Heart left ventricle (tissue), 13 donors: ENCODE results near the gene MEGF11.

Source experiments
- POLR2A ChIP-seq, 2 donors: fragments of 450-650 bp; IDR thresholded peaks; one replicate each; pipeline ENCODE4 v1.6.1; 2017; ENCODE audit warnings: antibody characterized with exemption in 2 of 2, mild to moderate bottlenecking in 2 of 2, moderate library complexity in 2 of 2
- TF ChIP-seq, protein P1 (sequence below), 12 donors: fragments of 200-600 bp; sonication (generic) in 4 of 12; IDR thresholded peaks; one replicate each; pipeline versions ENCODE4 v1.5.0 to v1.8.0; 2018 to 2022; ENCODE audit warnings: antibody characterized with exemption in 12 of 12, mild to moderate bottlenecking in 5 of 12
- donor health status: ischemic (EF 13 %, LVEDD 7.1; RV severe dilation, severe dysfunction).
- donor health status: DM: no; HTN: yes; CAD: no.
- donor health status: DM: no; HTN: no; CAD: no.
- donor health status: ischemic (EF 25% LVEDD 6.9; RV normal size, moderate dysfunction).
- donor health status: ischemic (EF 25% LVEDD 5.7; RV mildly dilated, moderate dysfunction).
- donor health status: ischemic (EF 35%, LVEDD 5.7; RV mildly dilated, moderate dysfunction).
- donor health status: nonischemic (EF 11% LVEDD 7.7; RV severe dilation, severe dysfunction).
- donor health status: DM: yes; HTN: yes; CAD: no.
- donor health status: PGD.
- donor health status: ischemic (EF 29% LVEDD 5.4; RV normal size, mild dysfunction).
- donor health status: nonischemic (EF 23%, LVEDD 6.1; RV moderate dilation, normal function).

DNA sequence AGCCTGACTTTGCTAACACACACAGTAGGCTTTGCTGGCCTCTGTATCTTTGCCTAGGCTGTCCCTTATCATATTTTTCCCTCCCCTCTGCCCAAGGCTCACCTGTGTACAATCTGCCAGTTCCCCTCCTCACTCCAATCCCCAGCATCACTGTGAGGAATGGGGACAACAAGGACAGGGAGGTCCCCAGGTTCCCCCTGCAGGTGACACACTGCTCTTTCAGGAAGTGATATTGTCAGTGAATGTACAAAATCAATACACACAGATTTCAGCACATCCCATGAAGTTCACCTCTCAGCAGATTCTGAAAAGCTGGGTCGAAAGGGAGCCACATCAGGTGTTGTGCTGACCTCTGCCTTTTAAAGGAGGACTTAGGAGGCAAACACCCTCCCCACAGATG lies 206.8 kb downstream of the MEGF11 start:
- TF ChIP-seq, protein P1, sequence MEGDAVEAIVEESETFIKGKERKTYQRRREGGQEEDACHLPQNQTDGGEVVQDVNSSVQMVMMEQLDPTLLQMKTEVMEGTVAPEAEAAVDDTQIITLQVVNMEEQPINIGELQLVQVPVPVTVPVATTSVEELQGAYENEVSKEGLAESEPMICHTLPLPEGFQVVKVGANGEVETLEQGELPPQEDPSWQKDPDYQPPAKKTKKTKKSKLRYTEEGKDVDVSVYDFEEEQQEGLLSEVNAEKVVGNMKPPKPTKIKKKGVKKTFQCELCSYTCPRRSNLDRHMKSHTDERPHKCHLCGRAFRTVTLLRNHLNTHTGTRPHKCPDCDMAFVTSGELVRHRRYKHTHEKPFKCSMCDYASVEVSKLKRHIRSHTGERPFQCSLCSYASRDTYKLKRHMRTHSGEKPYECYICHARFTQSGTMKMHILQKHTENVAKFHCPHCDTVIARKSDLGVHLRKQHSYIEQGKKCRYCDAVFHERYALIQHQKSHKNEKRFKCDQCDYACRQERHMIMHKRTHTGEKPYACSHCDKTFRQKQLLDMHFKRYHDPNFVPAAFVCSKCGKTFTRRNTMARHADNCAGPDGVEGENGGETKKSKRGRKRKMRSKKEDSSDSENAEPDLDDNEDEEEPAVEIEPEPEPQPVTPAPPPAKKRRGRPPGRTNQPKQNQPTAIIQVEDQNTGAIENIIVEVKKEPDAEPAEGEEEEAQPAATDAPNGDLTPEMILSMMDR (IDR thresholded peaks at IDR 0.05): no peak
- no peak for TF ChIP-seq POLR2A (IDR thresholded peaks at IDR 0.05)
